Measurements from ENCODE around the gene PABPN1L.

- TF ChIP-seq HDGF (IDR thresholded peaks at IDR 0.05; ENCODE audit: borderline replicate concordance) (no peak), SP1 (IDR thresholded peaks at IDR 0.05) (no peak), ZNF384 (IDR thresholded peaks at IDR 0.05) (no peak), SUZ12 (IDR thresholded peaks at IDR 0.05) (no peak), ELF4 (IDR thresholded peaks at IDR 0.05) (no peak)
Measured at GRCh38 chr16:88888057-88888456, 21.6 kb upstream of the PABPN1L start.
